ENCODE data around the gene COL23A1. TPM values are rescaled to one million over a fixed set of nuclear protein-coding genes. Genes with fewer than 3 reads are reported as not detected.

The COL23A1 gene
- total and polyA plus RNA-seq, 2 donors (not counting 1 experiment from before 2014, with no cell fraction given), result 0.20 TPM; not detected in 1

DNA sequence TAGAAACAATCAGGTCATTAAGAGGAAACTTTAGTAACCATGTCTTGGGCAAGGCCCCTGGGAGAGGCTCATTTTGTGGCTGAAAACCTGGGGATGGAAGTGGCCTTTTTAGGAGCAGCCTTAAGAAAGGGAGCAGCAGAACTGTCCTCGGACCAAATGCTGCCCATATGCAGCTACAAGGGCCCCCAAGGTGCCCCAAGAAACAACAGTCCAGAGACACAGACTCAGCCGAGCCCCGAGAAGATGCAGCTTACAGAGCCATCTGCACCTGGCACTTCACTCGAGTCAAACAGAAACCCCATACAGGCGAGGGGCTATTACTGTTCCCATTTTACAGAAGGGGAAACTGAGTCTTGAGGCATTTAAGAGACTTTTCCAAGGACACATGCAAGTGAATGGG, 58.0 kb downstream of the COL23A1 start:
- peaks cover 0 to 4% (median 0%) of the 10 kb centered on the region in 4 experiments for H3K27me3 ChIP-seq (replicated peaks in 1 of 4; ENCODE audit: control extremely low read depth in 1 of 4, control insufficient read depth in 3 of 4, insufficient read depth in 4 of 4, low read length in 3 of 4)
- no peaks in the 10 kb centered on the region for H3K36me3 ChIP-seq (replicated peaks in 1 of 2; ENCODE audit: control extremely low read depth in 1 of 2, control insufficient read depth in 1 of 2, extremely low read depth in 1 of 2, insufficient read depth in 2 of 2, low read length in 1 of 2)
- Mint-ChIP-seq H3K27ac (no peak overlapping the region), H3K27me3 (no peaks in the 10 kb centered on the region), H3K4me3 (no peak overlapping the region), H3K9me3 (ENCODE audit: insufficient read depth) (no peaks in the 10 kb centered on the region), H3K4me1 (no peaks in the 10 kb centered on the region)
- intact Hi-C loops (cut with micrococcal nuclease), result no loop called here
- H3K9me3 ChIP-seq (ENCODE audit: control extremely low read depth in 1 of 3, control insufficient read depth in 2 of 3, insufficient read depth in 1 of 3, low read length in 2 of 3), result no peaks in the 10 kb centered on the region
- no peaks in the 10 kb centered on the region for H4K20me1 ChIP-seq (ENCODE audit: control insufficient read depth, insufficient read depth, low read length, poor library complexity, severe bottlenecking)
- no peak for ATAC-seq (ENCODE audit: low read depth)
- no peak overlapping the region for H3K4me2 ChIP-seq (replicated peaks; ENCODE audit: low read depth, low read length, poor library complexity, severe bottlenecking)
- no peak overlapping the region for H2AFZ ChIP-seq (ENCODE audit: insufficient read depth, low read depth, low read length, poor library complexity, severe bottlenecking)
- H3K9ac ChIP-seq (ENCODE audit: low read length), result no peak overlapping the region
- no peak for DNase-seq
- H3K27ac ChIP-seq (ENCODE audit: low read length in 2 of 2), result no peak overlapping the region
- H3K79me2 ChIP-seq (ENCODE audit: control insufficient read depth, insufficient read depth, low read length), result no peaks in the 10 kb centered on the region
- 94% methylated on average over 5 of the region's 5 CpGs for WGBS (ENCODE audit: insufficient coverage)
- H3K4me3 ChIP-seq (ENCODE audit: control extremely low read depth in 1 of 5, extremely low read depth in 1 of 5, insufficient read depth in 1 of 5, low read depth in 2 of 5, low read length in 4 of 5), result no peak overlapping the region
- TF ChIP-seq EZH2 (IDR thresholded peaks at IDR 0.05; ENCODE audit: borderline replicate concordance, insufficient read depth, low read depth, low read length, poor library complexity, severe bottlenecking), result no peak
- TF ChIP-seq, protein P1, sequence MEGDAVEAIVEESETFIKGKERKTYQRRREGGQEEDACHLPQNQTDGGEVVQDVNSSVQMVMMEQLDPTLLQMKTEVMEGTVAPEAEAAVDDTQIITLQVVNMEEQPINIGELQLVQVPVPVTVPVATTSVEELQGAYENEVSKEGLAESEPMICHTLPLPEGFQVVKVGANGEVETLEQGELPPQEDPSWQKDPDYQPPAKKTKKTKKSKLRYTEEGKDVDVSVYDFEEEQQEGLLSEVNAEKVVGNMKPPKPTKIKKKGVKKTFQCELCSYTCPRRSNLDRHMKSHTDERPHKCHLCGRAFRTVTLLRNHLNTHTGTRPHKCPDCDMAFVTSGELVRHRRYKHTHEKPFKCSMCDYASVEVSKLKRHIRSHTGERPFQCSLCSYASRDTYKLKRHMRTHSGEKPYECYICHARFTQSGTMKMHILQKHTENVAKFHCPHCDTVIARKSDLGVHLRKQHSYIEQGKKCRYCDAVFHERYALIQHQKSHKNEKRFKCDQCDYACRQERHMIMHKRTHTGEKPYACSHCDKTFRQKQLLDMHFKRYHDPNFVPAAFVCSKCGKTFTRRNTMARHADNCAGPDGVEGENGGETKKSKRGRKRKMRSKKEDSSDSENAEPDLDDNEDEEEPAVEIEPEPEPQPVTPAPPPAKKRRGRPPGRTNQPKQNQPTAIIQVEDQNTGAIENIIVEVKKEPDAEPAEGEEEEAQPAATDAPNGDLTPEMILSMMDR (IDR thresholded peaks at IDR 0.05), result no peak
- H3K4me1 ChIP-seq (ENCODE audit: control insufficient read depth in 2 of 2, insufficient read depth in 2 of 2, low read length in 2 of 2), result no peaks in the 10 kb centered on the region
- ChIA-PET POLR2A (no interaction called here), CTCF (no interaction called here)

DNA sequence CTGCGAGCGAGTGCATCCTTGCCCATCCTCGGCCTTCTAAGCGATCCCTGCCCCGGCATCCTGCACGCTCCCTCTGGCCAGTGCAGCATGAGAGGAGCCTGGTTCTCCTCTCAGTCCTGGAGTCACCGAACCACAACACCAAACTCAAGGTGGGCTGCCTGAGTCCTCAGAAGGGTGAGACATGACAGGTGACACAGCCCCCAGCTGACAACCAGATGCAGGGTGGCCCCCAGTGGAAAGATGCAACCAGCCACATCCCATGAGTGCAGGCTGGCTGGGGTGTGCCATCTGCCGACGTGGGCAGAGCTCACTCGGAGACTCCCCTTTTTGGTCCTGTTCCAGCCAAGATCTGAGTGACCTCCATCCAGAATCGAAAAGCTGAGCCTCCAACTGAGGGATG, 58.4 kb downstream of the COL23A1 start:
- ATAC-seq (ENCODE audit: low read depth) (no peak), DNase-seq (no peak)
- Histone ChIP-seq H3K27me3 (replicated peaks in 1 of 4; ENCODE audit: control extremely low read depth in 1 of 4, control insufficient read depth in 3 of 4, insufficient read depth in 4 of 4, low read length in 3 of 4) (peaks cover 0 to 4% (median 0%) of the 10 kb centered on the region in 4 experiments), H3K4me3 (ENCODE audit: control extremely low read depth in 1 of 5, extremely low read depth in 1 of 5, insufficient read depth in 1 of 5, low read depth in 2 of 5, low read length in 4 of 5) (no peak overlapping the region), H3K9ac (ENCODE audit: low read length) (no peak overlapping the region), H4K20me1 (ENCODE audit: control insufficient read depth, insufficient read depth, low read length, poor library complexity, severe bottlenecking) (no peaks in the 10 kb centered on the region), H3K9me3 (ENCODE audit: control extremely low read depth in 1 of 3, control insufficient read depth in 2 of 3, insufficient read depth in 1 of 3, low read length in 2 of 3) (no peaks in the 10 kb centered on the region), H2AFZ (ENCODE audit: insufficient read depth, low read depth, low read length, poor library complexity, severe bottlenecking) (no peak overlapping the region), H3K4me1 (ENCODE audit: control insufficient read depth in 2 of 2, insufficient read depth in 2 of 2, low read length in 2 of 2) (no peaks in the 10 kb centered on the region), H3K79me2 (ENCODE audit: control insufficient read depth, insufficient read depth, low read length) (no peaks in the 10 kb centered on the region), H3K36me3 (replicated peaks in 1 of 2; ENCODE audit: control extremely low read depth in 1 of 2, control insufficient read depth in 1 of 2, extremely low read depth in 1 of 2, insufficient read depth in 2 of 2, low read length in 1 of 2) (no peaks in the 10 kb centered on the region), H3K27ac (ENCODE audit: low read length in 2 of 2) (no peak overlapping the region), H3K4me2 (replicated peaks; ENCODE audit: low read depth, low read length, poor library complexity, severe bottlenecking) (no peak overlapping the region)
- no peaks in the 10 kb centered on the region for H3K27me3 Mint-ChIP-seq
- WGBS (ENCODE audit: insufficient coverage), result 91% methylated on average over 11 of the region's 11 CpGs
- H3K4me3 Mint-ChIP-seq, result no peak overlapping the region
- TF ChIP-seq, protein P1 (IDR thresholded peaks at IDR 0.05), result no peak
- no peak for TF ChIP-seq EZH2 (IDR thresholded peaks at IDR 0.05; ENCODE audit: borderline replicate concordance, insufficient read depth, low read depth, low read length, poor library complexity, severe bottlenecking)
- H3K27ac Mint-ChIP-seq, result no peak overlapping the region
- intact Hi-C loops (cut with micrococcal nuclease), result no loop called here
- H3K4me1 Mint-ChIP-seq, result no peaks in the 10 kb centered on the region
- POLR2A ChIA-PET, result no interaction called here
- CTCF ChIA-PET, result no interaction called here
- no peaks in the 10 kb centered on the region for H3K9me3 Mint-ChIP-seq (ENCODE audit: insufficient read depth)

All from B cell (primary cell).